K562 (cell line): Measurements from ENCODE around the gene MGRN1. TPM values are rescaled to one million over a fixed set of nuclear protein-coding genes. Genes with fewer than 3 reads are reported as not detected.

ENCODE experiments used
- HDAC2 ChIP-seq: fragments of 450-650 bp; IDR thresholded peaks from 2 replicates; pipeline ENCODE4 v1.6.1; 2016; ENCODE audit warnings: mild to moderate bottlenecking
- NELFE ChIP-seq: IDR thresholded peaks from 2 replicates; pipeline ENCODE4 v1.6.1; 2011; ENCODE audit warnings: mild to moderate bottlenecking; ENCODE audit not compliant: insufficient read depth, insufficient read length
- NR3C1 ChIP-seq: sonication (generic); formaldehyde crosslinking; IDR thresholded peaks from 2 replicates; pipeline ENCODE4 v1.8.1; 2022; ENCODE audit warnings: missing genetic modification reagents
- PHF8 ChIP-seq: fragments of 200-600 bp; sonication (generic); IDR thresholded peaks from 2 replicates; pipeline ENCODE4 v1.6.1; 2012; ENCODE audit warnings: mixed run types, mild to moderate bottlenecking, inconsistent platforms, low read length, moderate library complexity, borderline replicate concordance
- TAL1 ChIP-seq: fragments of 450-650 bp; IDR thresholded peaks from 2 replicates; pipeline ENCODE4 v1.6.1; 2016; ENCODE audit warnings: mild to moderate bottlenecking
- ZBED1 ChIP-seq: IDR thresholded peaks from 2 replicates; pipeline ENCODE4 v1.6.1; 2014
- polyA plus RNA-seq, 8 experiments: library from polyadenylated mRNA; depleted of rRNA in 4 of 8; stranded (reverse) in 5 of 8; unstranded in 3 of 8; fragments of >200 nt; fragmentation: Nextera tagmentation in 2 of 8; fragmentation: Illumina TruSeq in 1 of 8; extraction: Ambion mirVana in 2 of 8; extraction: Trizol in 1 of 8; gene quantifications; 2 replicates each; pipeline versions ENCODE4 v1.2.1 to v1.2.3, GENCODE V29; 2011 to 2014; ENCODE audit warnings: inconsistent platforms in 1 of 8, missing spikeins in 1 of 8
- total RNA-seq, 7 experiments: library from RNA; depleted of rRNA in 6 of 7; stranded (reverse); fragments of >200 nt in 6 of 7; fragmentation: Illumina TruSeq in 2 of 7; extraction: Trizol in 2 of 7; gene quantifications; 2 replicates each; pipeline versions ENCODE4 v1.2.1 to v1.2.3, GENCODE V29; 2011 to 2021; ENCODE audit warnings: low replicate concordance in 1 of 7
- TF ChIP-seq, protein P1 (sequence below): fragments of 250-450 bp; sonication (Bioruptor Pico); IDR thresholded peaks from 2 replicates; pipeline ENCODE4 v1.5.0; 2020; ENCODE audit warnings: mild to moderate bottlenecking
- TF ChIP-seq, protein P2 (sequence below), 2 experiments: IDR thresholded peaks in 1 of 2; conservative IDR thresholded peaks in 1 of 2; 2 replicates each; pipeline ENCODE4 v1.6.1; 2016; ENCODE audit warnings: low read depth in 2 of 2, mild to moderate bottlenecking in 1 of 2, missing compliant biosample characterization in 1 of 2, missing genetic modification characterization in 1 of 2, moderate library complexity in 1 of 2
- TF ChIP-seq, protein P3 (sequence below), 2 experiments: fragments of 450-650 bp; IDR thresholded peaks; 2 replicates each; pipeline ENCODE4 v1.6.1; 2018; ENCODE audit warnings: mild to moderate bottlenecking in 2 of 2, low read depth in 1 of 2; ENCODE audit not compliant: partially characterized antibody in 2 of 2

The MGRN1 gene
- total and polyA plus RNA-seq, 9 of the 15 experiments (the other 6 are each of a cell fraction or from before 2014, with no cell fraction given), result 0.15 to 37.9 (median 6.0) TPM

DNA sequence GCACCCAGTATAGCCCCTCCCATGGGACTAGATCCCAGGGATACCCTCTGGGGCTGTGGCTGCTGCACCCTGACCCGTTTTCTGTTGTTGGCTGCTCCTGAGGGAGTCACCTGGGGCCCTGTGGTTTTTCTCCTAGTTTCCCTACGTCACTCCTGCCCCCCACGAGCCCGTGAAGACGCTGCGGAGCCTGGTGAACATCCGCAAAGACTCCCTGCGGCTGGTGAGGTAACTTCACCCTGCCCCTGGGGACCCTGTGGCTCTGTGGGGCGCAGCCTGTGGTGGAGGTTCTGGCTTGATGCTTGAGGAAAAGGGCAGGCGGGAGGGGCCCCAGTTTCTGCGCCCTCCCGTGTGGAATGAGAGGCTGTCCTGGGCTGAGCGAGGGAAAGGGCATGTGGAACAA is 27.2 kb downstream of the MGRN1 start (continued):
- TF ChIP-seq, protein P1, sequence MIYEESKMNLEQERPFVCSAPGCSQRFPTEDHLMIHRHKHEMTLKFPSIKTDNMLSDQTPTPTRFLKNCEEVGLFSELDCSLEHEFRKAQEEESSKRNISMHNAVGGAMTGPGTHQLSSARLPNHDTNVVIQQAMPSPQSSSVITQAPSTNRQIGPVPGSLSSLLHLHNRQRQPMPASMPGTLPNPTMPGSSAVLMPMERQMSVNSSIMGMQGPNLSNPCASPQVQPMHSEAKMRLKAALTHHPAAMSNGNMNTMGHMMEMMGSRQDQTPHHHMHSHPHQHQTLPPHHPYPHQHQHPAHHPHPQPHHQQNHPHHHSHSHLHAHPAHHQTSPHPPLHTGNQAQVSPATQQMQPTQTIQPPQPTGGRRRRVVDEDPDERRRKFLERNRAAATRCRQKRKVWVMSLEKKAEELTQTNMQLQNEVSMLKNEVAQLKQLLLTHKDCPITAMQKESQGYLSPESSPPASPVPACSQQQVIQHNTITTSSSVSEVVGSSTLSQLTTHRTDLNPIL (CRISPR knock-in tag), result no peak
- no peak for TF ChIP-seq NR3C1 (CRISPR knock-in tag)
- TF ChIP-seq, protein P2, sequence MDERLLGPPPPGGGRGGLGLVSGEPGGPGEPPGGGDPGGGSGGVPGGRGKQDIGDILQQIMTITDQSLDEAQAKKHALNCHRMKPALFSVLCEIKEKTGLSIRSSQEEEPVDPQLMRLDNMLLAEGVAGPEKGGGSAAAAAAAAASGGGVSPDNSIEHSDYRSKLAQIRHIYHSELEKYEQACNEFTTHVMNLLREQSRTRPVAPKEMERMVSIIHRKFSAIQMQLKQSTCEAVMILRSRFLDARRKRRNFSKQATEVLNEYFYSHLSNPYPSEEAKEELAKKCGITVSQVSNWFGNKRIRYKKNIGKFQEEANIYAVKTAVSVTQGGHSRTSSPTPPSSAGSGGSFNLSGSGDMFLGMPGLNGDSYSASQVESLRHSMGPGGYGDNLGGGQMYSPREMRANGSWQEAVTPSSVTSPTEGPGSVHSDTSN (CRISPR knock-in tag; IDR thresholded peaks at IDR 0.05; ENCODE audit: low read depth), result no peak
- TF ChIP-seq, protein P2 (tag; conservative IDR thresholded peaks at IDR 0.05; ENCODE audit: low read depth), result no peak
- TF ChIP-seq, protein P3, sequence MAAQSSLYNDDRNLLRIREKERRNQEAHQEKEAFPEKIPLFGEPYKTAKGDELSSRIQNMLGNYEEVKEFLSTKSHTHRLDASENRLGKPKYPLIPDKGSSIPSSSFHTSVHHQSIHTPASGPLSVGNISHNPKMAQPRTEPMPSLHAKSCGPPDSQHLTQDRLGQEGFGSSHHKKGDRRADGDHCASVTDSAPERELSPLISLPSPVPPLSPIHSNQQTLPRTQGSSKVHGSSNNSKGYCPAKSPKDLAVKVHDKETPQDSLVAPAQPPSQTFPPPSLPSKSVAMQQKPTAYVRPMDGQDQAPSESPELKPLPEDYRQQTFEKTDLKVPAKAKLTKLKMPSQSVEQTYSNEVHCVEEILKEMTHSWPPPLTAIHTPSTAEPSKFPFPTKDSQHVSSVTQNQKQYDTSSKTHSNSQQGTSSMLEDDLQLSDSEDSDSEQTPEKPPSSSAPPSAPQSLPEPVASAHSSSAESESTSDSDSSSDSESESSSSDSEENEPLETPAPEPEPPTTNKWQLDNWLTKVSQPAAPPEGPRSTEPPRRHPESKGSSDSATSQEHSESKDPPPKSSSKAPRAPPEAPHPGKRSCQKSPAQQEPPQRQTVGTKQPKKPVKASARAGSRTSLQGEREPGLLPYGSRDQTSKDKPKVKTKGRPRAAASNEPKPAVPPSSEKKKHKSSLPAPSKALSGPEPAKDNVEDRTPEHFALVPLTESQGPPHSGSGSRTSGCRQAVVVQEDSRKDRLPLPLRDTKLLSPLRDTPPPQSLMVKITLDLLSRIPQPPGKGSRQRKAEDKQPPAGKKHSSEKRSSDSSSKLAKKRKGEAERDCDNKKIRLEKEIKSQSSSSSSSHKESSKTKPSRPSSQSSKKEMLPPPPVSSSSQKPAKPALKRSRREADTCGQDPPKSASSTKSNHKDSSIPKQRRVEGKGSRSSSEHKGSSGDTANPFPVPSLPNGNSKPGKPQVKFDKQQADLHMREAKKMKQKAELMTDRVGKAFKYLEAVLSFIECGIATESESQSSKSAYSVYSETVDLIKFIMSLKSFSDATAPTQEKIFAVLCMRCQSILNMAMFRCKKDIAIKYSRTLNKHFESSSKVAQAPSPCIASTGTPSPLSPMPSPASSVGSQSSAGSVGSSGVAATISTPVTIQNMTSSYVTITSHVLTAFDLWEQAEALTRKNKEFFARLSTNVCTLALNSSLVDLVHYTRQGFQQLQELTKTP (IDR thresholded peaks at IDR 0.05; ENCODE audit: low read depth in 1 of 2, partially characterized antibody in 2 of 2), result no peak
- no peak for TF ChIP-seq HDAC2
- TF ChIP-seq TAL1, result no peak
- TF ChIP-seq ZBED1, result no peak
- no peak for TF ChIP-seq NELFE
- no peak for TF ChIP-seq PHF8
